Right atrium auricular region (tissue), 2 donors: ENCODE results near the gene CSNK1A1. TPM values are rescaled to one million over a fixed set of nuclear protein-coding genes. Genes with fewer than 3 reads are reported as not detected.

ENCODE experiments used
- DNase-seq: peaks from one replicate; pipeline ENCODE4 v3.0.0-alpha.2; 2019; ENCODE audit warnings: low spot score
- H3K27ac ChIP-seq, 2 donors: fragments of 200-600 bp; sonication (generic); 1 replicate in 1 of 2; 2 replicates in 1 of 2; pipeline ENCODE4 v1.5.1; 2016 to 2019
- H3K27me3 ChIP-seq, 2 donors: fragments of 200-600 bp; sonication (generic); one replicate each; pipeline versions ENCODE4 v1.5.1 to v1.6.0; 2017 to 2019
- H3K36me3 ChIP-seq: fragments of 200-600 bp; sonication (generic); one replicate; pipeline ENCODE4 v1.5.1; 2016
- H3K4me1 ChIP-seq, 2 donors: fragments of 200-600 bp; sonication (generic); one replicate each; pipeline versions ENCODE4 v1.5.1 to v1.6.0; 2017 to 2019
- H3K4me3 ChIP-seq, 2 donors: fragments of 200-600 bp; sonication (generic); 1 replicate in 1 of 2; 2 replicates in 1 of 2; pipeline ENCODE4 v1.5.1; 2017 to 2019; ENCODE audit warnings: mild to moderate bottlenecking in 1 of 2, moderate library complexity in 1 of 2
- H3K9me3 ChIP-seq, 2 donors: fragments of 200-600 bp; sonication (generic); one replicate each; pipeline ENCODE4 v1.5.1; 2019
- CTCF ChIP-seq, 2 donors: fragments of 200-600 bp; sonication (generic); IDR thresholded peaks; one replicate each; pipeline ENCODE4 v1.5.1; 2019; ENCODE audit warnings: antibody characterized with exemption in 2 of 2
- total RNA-seq, 2 donors: library from RNA; depleted of rRNA; stranded (reverse); fragments of >200 nt; gene quantifications; one replicate each; pipeline ENCODE4 v1.1.0, GENCODE V29; 2016

CSNK1A1 gene
- total RNA-seq, 2 donors from 2014 or later = 171 to 192 TPM

- peaks cover 69% of the 10 kb centered on the region for H3K36me3 ChIP-seq
- H3K27ac ChIP-seq = peak overlapping the region; percentile 61 to 77
- TF ChIP-seq CTCF (IDR thresholded peaks at IDR 0.05) = no peak
- H3K4me1 ChIP-seq = peaks cover 0 to 27% of the 10 kb centered on the region in 2 donors
- no peaks in the 10 kb centered on the region for H3K27me3 ChIP-seq
- no peak overlapping the region for H3K4me3 ChIP-seq
- H3K9me3 ChIP-seq = no peaks in the 10 kb centered on the region
- DNase-seq = no peak
Measured at GRCh38 chr5:149497357-149497756, 53.9 kb downstream of the CSNK1A1 start.

- DNase-seq = no peak
- Histone ChIP-seq H3K27me3 (no peaks in the 10 kb centered on the region), H3K4me3 (no peak overlapping the region), H3K9me3 (no peaks in the 10 kb centered on the region), H3K36me3 (peaks cover 65% of the 10 kb centered on the region), H3K27ac (peak overlapping the region; percentile 61 to 77), H3K4me1 (peaks cover 0 to 30% of the 10 kb centered on the region in 2 donors)
- no peak for TF ChIP-seq CTCF (IDR thresholded peaks at IDR 0.05)
Measured at GRCh38 chr5:149496917-149497316, 54.3 kb downstream of the CSNK1A1 start.

GRCh38 chr5:149496166-149496565 is 55.1 kb downstream of the CSNK1A1 start:
- H3K9me3 ChIP-seq = no peaks in the 10 kb centered on the region
- peaks cover 0 to 30% of the 10 kb centered on the region in 2 donors for H3K4me1 ChIP-seq
- H3K36me3 ChIP-seq = peaks cover 57% of the 10 kb centered on the region
- TF ChIP-seq CTCF (IDR thresholded peaks at IDR 0.05) = no peak
- no peaks in the 10 kb centered on the region for H3K27me3 ChIP-seq
- no peak overlapping the region for H3K4me3 ChIP-seq
- H3K27ac ChIP-seq = peak overlapping the region; percentile 16 to 77
- no peak for DNase-seq

GRCh38 chr5:149495673-149496072 is 55.6 kb downstream of the CSNK1A1 start:
- no peaks in the 10 kb centered on the region for H3K9me3 ChIP-seq
- DNase-seq = no peak
- H3K27ac ChIP-seq = peak overlapping the region; percentile 16 to 77
- TF ChIP-seq CTCF (IDR thresholded peaks at IDR 0.05) = no peak
- H3K4me3 ChIP-seq = no peak overlapping the region
- H3K4me1 ChIP-seq = peaks cover 0 to 30% of the 10 kb centered on the region in 2 donors
- H3K27me3 ChIP-seq = no peaks in the 10 kb centered on the region
- peaks cover 52% of the 10 kb centered on the region for H3K36me3 ChIP-seq

- DNase-seq = no peak
- Histone ChIP-seq H3K9me3 (no peaks in the 10 kb centered on the region), H3K27me3 (no peaks in the 10 kb centered on the region), H3K4me1 (peaks cover 0 to 51% of the 10 kb centered on the region in 2 donors), H3K36me3 (peaks cover 37% of the 10 kb centered on the region), H3K4me3 (no peak overlapping the region), H3K27ac (peak overlapping the region in 1 of 2 donors; percentile 93)
- no peak for TF ChIP-seq CTCF (IDR thresholded peaks at IDR 0.05)
Measured at GRCh38 chr5:149493316-149493715, 57.9 kb downstream of the CSNK1A1 start.

GRCh38 chr5:149492781-149493180 is 58.5 kb downstream of the CSNK1A1 start:
- no peak for DNase-seq
- Histone ChIP-seq H3K9me3 (no peaks in the 10 kb centered on the region), H3K27me3 (no peaks in the 10 kb centered on the region), H3K4me1 (peaks cover 0 to 55% of the 10 kb centered on the region in 2 donors), H3K27ac (peak overlapping the region in 1 of 2 donors; percentile 93), H3K36me3 (peaks cover 32% of the 10 kb centered on the region), H3K4me3 (no peak overlapping the region)
- no peak for TF ChIP-seq CTCF (IDR thresholded peaks at IDR 0.05)
